ENCODE results near the gene ZNF182.

DNA sequence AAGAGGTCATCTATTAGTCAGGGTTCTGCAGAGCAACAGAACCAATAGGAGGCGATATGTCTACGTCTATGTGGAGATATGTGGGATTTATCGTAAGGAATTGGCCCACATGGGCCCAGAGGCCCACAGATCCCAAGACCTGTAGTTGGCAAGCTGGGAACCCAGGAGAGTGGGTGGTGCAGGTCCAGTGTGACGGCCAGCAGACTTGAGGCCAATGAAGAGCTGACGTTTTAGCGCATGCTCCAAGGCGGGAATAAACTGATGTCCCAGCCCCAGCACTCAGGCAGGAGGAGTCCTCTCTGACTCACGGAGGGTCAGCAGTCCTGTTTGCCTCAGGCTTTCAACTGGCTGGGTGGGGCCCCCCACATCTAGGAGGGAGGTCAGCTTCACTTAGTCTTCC is 24.3 kb upstream of the ZNF182 start:
- no peak for TF ChIP-seq ZEB2 (tag by site-specific recombination; IDR thresholded peaks at IDR 0.05)
- TF ChIP-seq MZF1 (tag by site-specific recombination; IDR thresholded peaks at IDR 0.05; ENCODE audit: borderline replicate concordance) = no peak
- no peak for TF ChIP-seq CTCF (tag by site-specific recombination; IDR thresholded peaks at IDR 0.05)
- TF ChIP-seq, protein P1, sequence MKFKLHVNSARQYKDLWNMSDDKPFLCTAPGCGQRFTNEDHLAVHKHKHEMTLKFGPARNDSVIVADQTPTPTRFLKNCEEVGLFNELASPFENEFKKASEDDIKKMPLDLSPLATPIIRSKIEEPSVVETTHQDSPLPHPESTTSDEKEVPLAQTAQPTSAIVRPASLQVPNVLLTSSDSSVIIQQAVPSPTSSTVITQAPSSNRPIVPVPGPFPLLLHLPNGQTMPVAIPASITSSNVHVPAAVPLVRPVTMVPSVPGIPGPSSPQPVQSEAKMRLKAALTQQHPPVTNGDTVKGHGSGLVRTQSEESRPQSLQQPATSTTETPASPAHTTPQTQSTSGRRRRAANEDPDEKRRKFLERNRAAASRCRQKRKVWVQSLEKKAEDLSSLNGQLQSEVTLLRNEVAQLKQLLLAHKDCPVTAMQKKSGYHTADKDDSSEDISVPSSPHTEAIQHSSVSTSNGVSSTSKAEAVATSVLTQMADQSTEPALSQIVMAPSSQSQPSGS (tag by site-specific recombination; IDR thresholded peaks at IDR 0.05; ENCODE audit: low read depth) = no peak
- TF ChIP-seq ZNF23 (tag by site-specific recombination; IDR thresholded peaks at IDR 0.05; ENCODE audit: borderline replicate concordance) = no peak
- no peak for TF ChIP-seq ZNF654 (tag by site-specific recombination; IDR thresholded peaks at IDR 0.05; ENCODE audit: low read depth)
